Stomach (tissue), 9 donors: Measurements from ENCODE around the gene TMEM222. TPM values are rescaled to one million over a fixed set of nuclear protein-coding genes. Genes with fewer than 3 reads are reported as not detected.

Source experiments
- DNase-seq, 2 donors: peaks; one replicate each; pipeline versions ENCODE4 v3.0.0 to v3.0.0-alpha.2; 2013 to 2019
- H3K27ac ChIP-seq, 5 donors: fragments of 200-600 bp in 4 of 5; sonication (generic) in 4 of 5; one replicate each; pipeline ENCODE4 v1.5.1; 2013 to 2019; ENCODE audit warnings: mild to moderate bottlenecking in 1 of 5, moderate library complexity in 1 of 5
- H3K27me3 ChIP-seq, 3 donors: fragments of 200-600 bp; sonication (generic); one replicate each; pipeline ENCODE4 v1.5.1; 2017 to 2019; ENCODE audit warnings: mixed run types in 1 of 3
- H3K36me3 ChIP-seq, 4 donors: fragments of 200-600 bp; sonication (generic); 1 replicate in 3 of 4; 2 replicates in 1 of 4; pipeline ENCODE4 v1.5.1; 2016 to 2019
- H3K4me1 ChIP-seq, 4 donors: fragments of 200-600 bp; sonication (generic); one replicate each; pipeline ENCODE4 v1.5.1; 2016 to 2019
- H3K4me3 ChIP-seq, 4 donors: fragments of 200-600 bp; sonication (generic) in 3 of 4; one replicate each; pipeline ENCODE4 v1.5.1; 2016 to 2019; ENCODE audit warnings: mild to moderate bottlenecking in 1 of 4
- H3K9me3 ChIP-seq, 4 donors: fragments of 200-600 bp; sonication (generic); one replicate each; pipeline ENCODE4 v1.5.1; 2016 to 2019
- EP300 ChIP-seq: sonication (generic); formaldehyde crosslinking; IDR thresholded peaks from one replicate; pipeline ENCODE4 v1.6.1; 2017; ENCODE audit warnings: antibody characterized with exemption
- POLR2A ChIP-seq, 4 donors: fragments of 450-650 bp; IDR thresholded peaks; one replicate each; pipeline ENCODE4 v1.6.1; 2016; ENCODE audit warnings: antibody characterized with exemption in 4 of 4, control low read depth in 2 of 4, mild to moderate bottlenecking in 1 of 4, moderate library complexity in 1 of 4
- POLR2AphosphoS5 ChIP-seq, 3 donors: sonication (generic); formaldehyde crosslinking; IDR thresholded peaks; one replicate each; pipeline ENCODE4 v1.6.1; 2016; ENCODE audit warnings: antibody characterized with exemption in 3 of 3
- WGBS, 5 donors: extraction: QIAGEN DNeasy Blood & Tissue Kit in 3 of 5; methylation state at CpG; one replicate each; pipeline versions ENCODE4 v1.1.5 to v1.1.7; 2013 to 2018; 5-methylcytosine and 5-hydroxymethylcytosine counted together
- intact Hi-C: fragments of 100-400 bp; cut with DNase I; formaldehyde crosslinking; loops from one replicate; pipeline ENCODE4 v1.15.1; 2023; ENCODE audit warnings: low total_unique reads
- polyA plus RNA-seq, 3 donors: library from polyadenylated mRNA; stranded (reverse); fragments of 200-250 nt; gene quantifications; one replicate each; pipeline ENCODE4 v1.2.3, GENCODE V29; 2013
- total RNA-seq, 5 donors: library from RNA; depleted of rRNA; stranded (reverse); fragments of >200 nt; gene quantifications; one replicate each; pipeline versions ENCODE4 v1.1.0 to v1.2.3, GENCODE V29; 2014 to 2016
- TF ChIP-seq, protein P1 (sequence below), 7 experiments: fragments of 450-650 bp in 4 of 7; fragments of 200-600 bp in 3 of 7; sonication (generic) in 3 of 7; IDR thresholded peaks; one replicate each; pipeline ENCODE4 v1.5.1; 2016 to 2019; ENCODE audit warnings: antibody characterized with exemption in 7 of 7, control low read depth in 2 of 7, mild to moderate bottlenecking in 1 of 7
- donor health status: healthy with polysubstance abuse.
- donor health status: Bipolar disorder and iron deficiency.
- donor health status: healthy.

Gene TMEM222
- total and polyA plus RNA-seq, 8 donors, result 1.8 to 39.9 (median 18.0) TPM

DNA sequence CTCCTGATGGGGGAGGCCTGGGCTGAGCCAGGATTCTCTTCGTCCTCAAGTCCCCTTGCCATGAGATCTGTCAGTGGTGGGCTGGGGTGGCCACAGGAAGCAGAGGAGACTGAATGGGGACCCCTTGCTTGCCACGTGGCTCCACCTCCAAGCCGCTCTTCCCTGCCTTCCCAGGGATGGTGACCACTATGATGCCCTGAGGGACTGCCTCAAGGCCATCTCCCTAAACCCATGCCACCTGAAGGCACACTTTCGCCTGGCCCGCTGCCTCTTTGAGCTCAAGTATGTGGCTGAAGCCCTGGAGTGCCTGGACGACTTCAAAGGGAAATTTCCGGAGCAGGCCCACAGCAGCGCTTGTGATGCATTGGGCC, 20.9 kb upstream of the TMEM222 start:
- Histone ChIP-seq H3K4me1 (peaks cover 15 to 51% (median 31%) of the 10 kb centered on the region in 4 donors), H3K27ac (peak overlapping the region in 4 of 5 donors; percentile 85 to 90 (median 88)), H3K4me3 (no peak overlapping the region), H3K9me3 (no peaks in the 10 kb centered on the region), H3K36me3 (peaks cover 56 to 96% (median 92%) of the 10 kb centered on the region in 4 donors), H3K27me3 (no peaks in the 10 kb centered on the region)
- 73 to 82% (median 78%) methylated on average over 8 of the region's 8 CpGs for WGBS, 5 donors
- intact Hi-C loops, result loop anchor here (5.0 to 10.0 kb wide), 2 partner anchors 91 to 304 kb away; partner anchors contain the start of genes AHDC1 and GPR3
- no peak for TF ChIP-seq POLR2A (IDR thresholded peaks at IDR 0.05)
- TF ChIP-seq, protein P1, sequence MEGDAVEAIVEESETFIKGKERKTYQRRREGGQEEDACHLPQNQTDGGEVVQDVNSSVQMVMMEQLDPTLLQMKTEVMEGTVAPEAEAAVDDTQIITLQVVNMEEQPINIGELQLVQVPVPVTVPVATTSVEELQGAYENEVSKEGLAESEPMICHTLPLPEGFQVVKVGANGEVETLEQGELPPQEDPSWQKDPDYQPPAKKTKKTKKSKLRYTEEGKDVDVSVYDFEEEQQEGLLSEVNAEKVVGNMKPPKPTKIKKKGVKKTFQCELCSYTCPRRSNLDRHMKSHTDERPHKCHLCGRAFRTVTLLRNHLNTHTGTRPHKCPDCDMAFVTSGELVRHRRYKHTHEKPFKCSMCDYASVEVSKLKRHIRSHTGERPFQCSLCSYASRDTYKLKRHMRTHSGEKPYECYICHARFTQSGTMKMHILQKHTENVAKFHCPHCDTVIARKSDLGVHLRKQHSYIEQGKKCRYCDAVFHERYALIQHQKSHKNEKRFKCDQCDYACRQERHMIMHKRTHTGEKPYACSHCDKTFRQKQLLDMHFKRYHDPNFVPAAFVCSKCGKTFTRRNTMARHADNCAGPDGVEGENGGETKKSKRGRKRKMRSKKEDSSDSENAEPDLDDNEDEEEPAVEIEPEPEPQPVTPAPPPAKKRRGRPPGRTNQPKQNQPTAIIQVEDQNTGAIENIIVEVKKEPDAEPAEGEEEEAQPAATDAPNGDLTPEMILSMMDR (IDR thresholded peaks at IDR 0.05), result peak in 1 of 7 experiments; percentile 21
- DNase-seq, result no peak

DNA sequence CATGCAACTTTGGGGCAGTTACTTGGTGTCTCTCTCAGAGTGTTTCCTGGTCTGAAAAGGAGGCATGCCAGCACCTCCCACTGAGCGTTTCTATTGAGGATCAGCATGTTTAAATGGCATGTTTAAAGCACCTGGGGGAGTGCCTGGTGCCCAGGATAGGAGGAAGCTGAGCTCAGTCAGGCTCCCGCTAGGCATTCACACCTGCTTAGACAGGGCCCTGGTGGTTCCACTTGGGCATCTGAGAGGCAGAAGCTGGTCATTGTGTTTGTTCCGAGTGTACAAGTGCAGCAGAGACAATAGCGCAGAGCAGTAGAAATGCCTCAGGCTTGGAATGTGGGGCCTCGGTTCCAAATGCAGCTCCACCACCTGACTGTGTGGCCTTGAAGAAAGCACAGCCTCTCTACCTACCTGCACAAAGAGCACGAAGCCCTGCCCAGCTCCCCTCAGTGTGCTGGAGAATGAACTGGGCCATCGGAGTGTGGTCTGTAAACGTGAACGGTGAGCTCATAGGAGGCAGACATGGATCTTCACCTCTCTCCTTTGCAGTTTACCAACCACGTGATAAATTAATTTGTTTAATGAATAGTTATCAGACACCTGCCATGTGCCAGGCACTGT, 20.3 kb upstream of the TMEM222 start:
- intact Hi-C loops, result loop anchor here (5.0 to 10.0 kb wide), 2 partner anchors 91 to 303 kb away; partner anchors contain the start of genes AHDC1 and GPR3
- peak overlapping the region in 3 of 5 donors; percentile 88 to 90 (median 88) for H3K27ac ChIP-seq
- no peaks in the 10 kb centered on the region for H3K9me3 ChIP-seq
- no peak for DNase-seq
- peaks cover 15 to 51% (median 31%) of the 10 kb centered on the region in 4 donors for H3K4me1 ChIP-seq
- no peak overlapping the region for H3K4me3 ChIP-seq
- WGBS, 5 donors, result 80 to 85% (median 84%) methylated on average over 10 of the region's 10 CpGs
- H3K27me3 ChIP-seq, result no peaks in the 10 kb centered on the region
- TF ChIP-seq EP300 (no peak), POLR2A (IDR thresholded peaks at IDR 0.05) (no peak), POLR2AphosphoS5 (IDR thresholded peaks at IDR 0.05) (no peak)
- TF ChIP-seq, protein P1 (IDR thresholded peaks at IDR 0.05), result no peak
- peaks cover 55 to 97% (median 93%) of the 10 kb centered on the region in 4 donors for H3K36me3 ChIP-seq

DNA sequence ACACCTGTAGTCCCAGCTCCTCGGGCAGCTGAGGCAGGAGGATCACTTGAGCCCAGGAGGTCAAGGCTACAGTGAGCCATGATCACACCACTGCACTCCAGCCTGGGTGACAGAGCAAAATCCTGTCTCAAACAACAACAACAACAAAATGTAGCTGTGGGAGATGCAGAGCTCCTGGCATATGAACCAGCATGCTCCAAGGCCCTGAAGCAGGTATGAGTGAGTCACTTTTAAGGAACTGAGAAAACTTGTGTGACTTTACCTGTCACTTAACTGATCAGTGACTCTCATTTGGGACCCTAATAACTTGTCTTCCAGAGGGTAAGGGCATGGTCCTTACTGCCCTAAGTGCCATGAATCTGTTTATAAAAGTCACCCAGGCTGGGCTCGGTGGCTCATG, 19.4 kb upstream of the TMEM222 start:
- Histone ChIP-seq H3K36me3 (peaks cover 49 to 98% (median 93%) of the 10 kb centered on the region in 4 donors), H3K4me3 (no peak overlapping the region), H3K9me3 (no peaks in the 10 kb centered on the region), H3K27ac (peak overlapping the region in 1 of 5 donors; percentile 90), H3K4me1 (peaks cover 15 to 41% (median 29%) of the 10 kb centered on the region in 4 donors), H3K27me3 (no peaks in the 10 kb centered on the region)
- intact Hi-C loops, result loop anchor here (5.0 to 10.0 kb wide), 2 partner anchors 90 to 302 kb away; partner anchors contain the start of genes AHDC1 and GPR3
- no peak for DNase-seq
- WGBS, 5 donors, result 92 to 100% (median 97%) methylated on average over 1 to 2 of the region's 2 CpGs
- no peak for TF ChIP-seq POLR2A (IDR thresholded peaks at IDR 0.05)
- TF ChIP-seq, protein P1 (IDR thresholded peaks at IDR 0.05), result no peak
- TF ChIP-seq POLR2AphosphoS5 (IDR thresholded peaks at IDR 0.05), result no peak
- TF ChIP-seq EP300, result no peak

DNA sequence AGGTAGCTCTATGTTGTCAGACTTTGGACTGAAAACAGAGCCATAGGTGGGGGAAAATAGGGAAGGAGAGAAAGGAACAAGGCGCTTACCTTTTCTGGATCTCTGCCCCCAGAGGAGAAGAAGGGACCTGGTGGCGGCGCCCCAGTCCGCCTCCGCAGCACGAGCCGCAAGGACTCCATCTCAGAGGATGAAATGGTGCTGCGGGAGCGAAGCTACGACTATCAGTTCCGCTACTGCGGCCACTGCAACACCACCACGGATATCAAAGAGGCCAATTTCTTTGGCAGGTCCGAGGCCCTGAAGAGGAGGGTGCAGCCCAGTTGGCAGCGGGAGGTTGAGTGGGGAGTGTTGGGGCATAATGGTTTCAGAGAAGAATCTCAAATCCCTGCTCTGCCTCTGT, 18.5 kb upstream of the TMEM222 start:
- no peaks in the 10 kb centered on the region for H3K27me3 ChIP-seq
- H3K4me1 ChIP-seq, result peaks cover 9 to 32% (median 24%) of the 10 kb centered on the region in 4 donors
- no peak overlapping the region for H3K4me3 ChIP-seq
- DNase-seq, result no peak
- intact Hi-C loops, result loop anchor here (5.0 to 10.0 kb wide), 2 partner anchors 89 to 301 kb away; partner anchors contain the start of genes AHDC1 and GPR3
- no peaks in the 10 kb centered on the region for H3K9me3 ChIP-seq
- TF ChIP-seq POLR2AphosphoS5 (IDR thresholded peaks at IDR 0.05), result no peak
- TF ChIP-seq POLR2A (IDR thresholded peaks at IDR 0.05), result no peak
- peaks cover 40 to 94% (median 90%) of the 10 kb centered on the region in 4 donors for H3K36me3 ChIP-seq
- no peak overlapping the region for H3K27ac ChIP-seq
- WGBS, 5 donors, result 86 to 93% (median 91%) methylated on average over 15 of the region's 15 CpGs
